ENCODE results near the gene CA9. TPM values are rescaled to one million over a fixed set of nuclear protein-coding genes. Genes with fewer than 3 reads are reported as not detected.

Gene CA9
- total and polyA plus RNA-seq, 2 donors (not counting 3 experiments of a cell fraction or from before 2014, with no cell fraction given), result 0.18 TPM; not detected in 1

DNA sequence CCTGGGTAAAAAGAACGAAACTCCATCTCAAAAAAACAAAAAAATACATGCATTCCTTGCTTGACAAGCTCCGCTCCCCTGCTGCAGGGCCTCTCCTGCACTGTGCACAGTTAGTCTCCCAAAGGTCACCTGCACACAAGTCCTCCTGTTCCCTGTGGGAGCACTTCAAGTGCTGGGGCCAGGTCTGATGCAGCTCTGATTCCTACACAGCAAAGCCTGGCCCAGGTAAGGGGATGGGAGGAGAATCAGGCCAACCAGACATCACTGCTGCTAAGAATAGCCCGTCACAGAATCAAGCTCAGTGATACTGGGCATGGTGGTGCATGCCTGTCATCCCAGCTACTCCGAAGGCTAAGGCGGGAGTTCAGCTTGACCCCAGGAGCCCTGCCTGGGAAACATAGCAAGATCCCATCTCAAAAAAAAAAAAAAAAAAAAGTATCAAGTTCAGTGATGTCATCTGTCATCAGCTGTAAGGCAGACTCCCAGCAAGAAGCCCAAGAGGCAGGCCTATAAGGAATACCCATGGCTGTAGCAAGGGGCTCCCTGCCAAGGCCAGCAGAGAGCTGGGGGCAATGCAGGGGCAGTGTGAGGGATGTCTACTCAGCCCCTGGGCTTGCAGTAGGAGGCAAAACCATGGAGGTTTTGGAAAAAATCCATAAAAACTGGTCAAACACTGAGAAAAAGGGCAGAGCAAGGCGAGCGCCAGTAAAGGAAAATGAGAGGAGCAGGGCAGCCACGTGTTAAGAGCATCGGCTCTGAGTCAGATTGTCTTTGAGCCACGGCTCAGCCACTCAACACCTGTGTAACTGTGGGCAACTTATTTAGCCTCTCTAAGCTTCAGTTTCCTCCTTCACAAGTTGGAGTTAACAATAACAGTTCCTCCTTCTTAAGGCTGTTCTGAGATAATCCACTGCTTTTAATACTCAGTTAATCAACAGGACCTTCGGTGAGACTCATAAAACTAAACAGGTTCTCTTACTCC, 12.8 kb downstream of the CA9 start:
- Histone ChIP-seq H3K36me3 (ENCODE audit: control insufficient read depth in 2 of 2, extremely low read depth in 1 of 2, insufficient read depth in 2 of 2, low read length in 2 of 2) (peaks cover 8 to 26% of the 10 kb centered on the region in 2 experiments), H4K20me1 (replicated peaks; ENCODE audit: control insufficient read depth, extremely low read depth, insufficient read depth, low read length) (no peaks in the 10 kb centered on the region), H3K9ac (replicated peaks; ENCODE audit: extremely low read depth, insufficient read depth, low read length) (no peak overlapping the region), H3K9me1 (replicated peaks; ENCODE audit: control insufficient read depth, extremely low read depth, insufficient read depth, low read length) (no peaks in the 10 kb centered on the region), H3K4me3 (replicated peaks in 1 of 3; ENCODE audit: insufficient read depth in 1 of 3, low read depth in 1 of 3, low read length in 3 of 3) (no peak overlapping the region), H3K27ac (ENCODE audit: insufficient read depth, low read depth, low read length) (no peak overlapping the region), H3K4me2 (ENCODE audit: insufficient read depth, low read length) (no peak overlapping the region), H3K4me1 (ENCODE audit: control insufficient read depth, extremely low read depth, insufficient read depth, low read length) (peaks cover 28% of the 10 kb centered on the region), H3K79me2 (ENCODE audit: control insufficient read depth, insufficient read depth, low read length) (peaks cover 36% of the 10 kb centered on the region), H3K9me3 (replicated peaks; ENCODE audit: control insufficient read depth, insufficient read depth, low read length) (no peaks in the 10 kb centered on the region), H2AFZ (ENCODE audit: low read depth, low read length) (no peak overlapping the region), H3K27me3 (ENCODE audit: control insufficient read depth in 2 of 2, insufficient read depth in 2 of 2, low read length in 2 of 2) (no peaks in the 10 kb centered on the region)
- DNase-seq (ENCODE audit: low read depth, low spot score) (no peak), FAIRE-seq (peak; percentile 33)
- intact Hi-C loops (cut with micrococcal nuclease), result no loop called here
- CTCF ChIA-PET, result interaction anchor here (1.1 to 13.5 kb wide), 3 partner anchors 8 to 25 kb away, joined by 3 to 227 read pairs (median 26); partner anchors contain the start of genes ARHGEF39, CCDC107 and RMRP
- POLR2A ChIA-PET, result no interaction called here
- no TSS peak for BruUV-seq (replicated peaks)
- dilution Hi-C loops (cut with MboI; ENCODE audit: extremely low pct_ligation_motif_present, low sequenced_read_pairs), result no loop called here
- no peak for TF ChIP-seq FOS (IDR thresholded peaks at IDR 0.05; ENCODE audit: borderline replicate concordance, insufficient read depth, low read length)
- no peak for TF ChIP-seq POLR2A (IDR thresholded peaks at IDR 0.05; ENCODE audit: low read depth, low read length)
- TF ChIP-seq MYC (IDR thresholded peaks at IDR 0.05; ENCODE audit: low read depth, low read length), result no peak
- TF ChIP-seq POLR2AphosphoS5 (IDR thresholded peaks at IDR 0.05; ENCODE audit: insufficient read depth, low read depth, low read length), result no peak
- TF ChIP-seq, protein P1, sequence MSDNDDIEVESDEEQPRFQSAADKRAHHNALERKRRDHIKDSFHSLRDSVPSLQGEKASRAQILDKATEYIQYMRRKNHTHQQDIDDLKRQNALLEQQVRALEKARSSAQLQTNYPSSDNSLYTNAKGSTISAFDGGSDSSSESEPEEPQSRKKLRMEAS (IDR thresholded peaks at IDR 0.05; ENCODE audit: insufficient read depth, insufficient read length), result no peak
- no peak for TF ChIP-seq EZH2 (IDR thresholded peaks at IDR 0.05; ENCODE audit: borderline replicate concordance, low read depth, low read length, severe bottlenecking)
- TF ChIP-seq, protein P2, sequence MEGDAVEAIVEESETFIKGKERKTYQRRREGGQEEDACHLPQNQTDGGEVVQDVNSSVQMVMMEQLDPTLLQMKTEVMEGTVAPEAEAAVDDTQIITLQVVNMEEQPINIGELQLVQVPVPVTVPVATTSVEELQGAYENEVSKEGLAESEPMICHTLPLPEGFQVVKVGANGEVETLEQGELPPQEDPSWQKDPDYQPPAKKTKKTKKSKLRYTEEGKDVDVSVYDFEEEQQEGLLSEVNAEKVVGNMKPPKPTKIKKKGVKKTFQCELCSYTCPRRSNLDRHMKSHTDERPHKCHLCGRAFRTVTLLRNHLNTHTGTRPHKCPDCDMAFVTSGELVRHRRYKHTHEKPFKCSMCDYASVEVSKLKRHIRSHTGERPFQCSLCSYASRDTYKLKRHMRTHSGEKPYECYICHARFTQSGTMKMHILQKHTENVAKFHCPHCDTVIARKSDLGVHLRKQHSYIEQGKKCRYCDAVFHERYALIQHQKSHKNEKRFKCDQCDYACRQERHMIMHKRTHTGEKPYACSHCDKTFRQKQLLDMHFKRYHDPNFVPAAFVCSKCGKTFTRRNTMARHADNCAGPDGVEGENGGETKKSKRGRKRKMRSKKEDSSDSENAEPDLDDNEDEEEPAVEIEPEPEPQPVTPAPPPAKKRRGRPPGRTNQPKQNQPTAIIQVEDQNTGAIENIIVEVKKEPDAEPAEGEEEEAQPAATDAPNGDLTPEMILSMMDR (IDR thresholded peaks at IDR 0.05; ENCODE audit: extremely low read depth in 1 of 2, insufficient read depth in 1 of 2, low read depth in 1 of 2, low read length in 2 of 2), result no peak
- no peak for TF ChIP-seq JUN (IDR thresholded peaks at IDR 0.05; ENCODE audit: borderline replicate concordance, insufficient read depth, insufficient read length, low read depth)
- TF ChIP-seq GATA2 (IDR thresholded peaks at IDR 0.05; ENCODE audit: insufficient read depth, insufficient read length, low read depth, low read length), result no peak
